HUDEP-2 (cell line): ENCODE measurements around the gene ZNRF3.
"Not testable (repeated sequence)": the region's sequence is repeated elsewhere in the genome, so short reads cannot be mapped to it uniquely, and the experiment has no call there.

ENCODE experiments used
- DNase-seq, 76 experiments: peaks; one replicate each; lab custom pipeline; 2025; ENCODE audit not compliant: unreplicated experiment in 76 of 76; lab: John Stamatoyannopoulos, UW

Gene ZNRF3

GRCh38 chr22:28883917-28884746 is 760 bp downstream of the ZNRF3 start:
- DNase-seq: peak in 5 of 76 experiments; percentile 5 to 33 (median 30)

DNA sequence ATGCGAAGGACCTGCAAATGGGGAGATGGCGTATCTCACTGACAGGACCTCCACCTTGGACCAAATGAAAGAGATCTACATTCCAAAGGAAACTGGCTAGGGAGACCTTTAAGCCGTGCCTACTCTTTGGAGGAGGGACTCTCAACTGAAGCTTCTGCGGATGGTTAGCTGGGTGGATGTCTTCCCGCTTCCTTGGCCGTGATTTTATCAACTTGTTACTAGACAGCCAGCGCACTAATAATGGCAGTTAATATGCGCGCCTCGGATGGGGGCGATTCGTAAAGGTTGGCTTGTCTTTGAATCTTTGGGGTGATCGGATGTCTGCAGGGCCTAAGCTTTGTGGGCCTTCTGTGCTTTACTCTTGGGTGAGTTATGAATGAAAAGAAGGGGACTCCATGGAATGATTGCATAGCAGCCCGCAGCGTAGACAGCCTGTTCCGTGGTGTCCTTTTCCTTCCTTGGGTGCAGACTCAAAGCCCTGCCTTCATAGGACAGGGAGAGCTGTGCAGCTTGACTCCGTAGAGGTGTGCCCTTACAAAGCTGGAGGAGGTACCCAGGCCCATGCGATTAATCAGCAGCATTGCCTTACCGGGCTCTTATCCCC is 1.5 kb downstream of the ZNRF3 start:
- peak in 3 of 76 experiments; percentile 5 to 38 (median 18) for DNase-seq

DNA sequence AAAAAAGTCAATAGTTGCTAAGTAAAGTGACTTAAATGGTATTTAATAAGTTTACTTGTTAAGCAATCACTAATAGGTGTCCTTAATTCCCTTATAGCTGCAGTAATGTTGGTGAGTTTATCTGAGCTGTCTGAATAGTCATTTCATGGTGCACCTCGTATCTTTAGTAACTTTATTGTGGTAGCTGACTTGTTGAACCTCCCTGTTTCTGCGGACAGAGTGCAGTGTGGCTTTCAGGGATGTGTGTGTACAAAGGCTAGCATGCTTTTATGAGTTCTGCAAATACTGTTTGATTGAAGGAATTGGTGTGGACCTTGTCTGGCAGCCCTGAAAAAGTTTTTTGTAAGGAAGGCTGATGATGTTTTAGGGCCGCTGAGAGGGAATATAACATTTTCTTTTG is 2.6 kb downstream of the ZNRF3 start:
- peak in 1 of 76 experiments; percentile 20 for DNase-seq

DNA sequence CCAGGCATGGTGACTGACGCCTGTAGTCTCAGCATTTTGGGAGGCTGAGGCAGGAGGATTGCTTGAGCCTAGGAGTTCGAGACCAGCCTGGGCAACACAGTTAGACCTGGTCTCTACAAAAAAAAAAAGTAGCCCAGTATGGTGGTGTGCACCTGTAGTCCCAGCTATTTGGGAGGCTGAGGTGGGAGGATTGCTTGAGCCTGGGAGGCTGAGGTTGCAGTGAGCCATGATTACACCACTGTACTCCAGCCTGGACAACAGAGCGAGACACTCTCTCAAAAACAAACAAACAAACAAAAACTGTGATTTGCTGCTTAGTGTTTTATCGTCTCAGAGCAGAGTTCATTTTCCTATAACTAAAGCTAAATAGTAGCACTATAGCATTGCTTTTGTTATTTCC is 3.3 kb downstream of the ZNRF3 start:
- DNase-seq: not testable (repeated sequence)

- no peak for DNase-seq
Observed at GRCh38 chr22:28887725-28888459, 4.5 kb downstream of the ZNRF3 start.

DNA sequence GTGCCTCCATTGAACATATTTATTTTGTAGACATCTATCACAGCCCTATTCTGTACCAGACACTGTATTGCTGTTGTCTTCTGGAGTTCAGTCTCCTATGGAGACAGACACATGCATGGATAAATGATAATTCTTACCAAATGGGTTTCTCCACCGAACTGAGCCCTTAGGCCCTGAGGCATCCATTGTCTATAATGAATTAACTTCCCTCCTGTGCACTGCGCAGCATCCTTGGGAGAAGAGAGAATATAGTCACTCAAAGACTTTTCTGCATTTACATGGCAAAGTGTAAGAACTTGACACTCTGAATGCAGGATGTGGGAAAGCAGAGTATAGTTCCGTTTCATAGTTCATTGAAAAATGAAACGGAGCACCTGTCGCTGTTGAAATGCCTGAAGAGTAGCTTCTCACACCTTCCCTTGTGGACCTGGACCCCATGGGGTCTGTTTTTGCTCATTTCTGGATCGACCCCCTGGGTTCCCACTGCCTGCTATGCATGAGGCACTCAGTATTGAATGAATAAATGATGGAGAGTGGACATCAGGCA is 6.2 kb downstream of the ZNRF3 start:
- DNase-seq: no peak

GRCh38 chr22:28891156-28891733 is 7.9 kb downstream of the ZNRF3 start:
- no peak for DNase-seq

GRCh38 chr22:28892175-28892731 is 8.9 kb downstream of the ZNRF3 start:
- no peak for DNase-seq

- DNase-seq: peak in 1 of 76 experiments; percentile 3
Observed at GRCh38 chr22:28893810-28894209, 10.4 kb downstream of the ZNRF3 start.

DNA sequence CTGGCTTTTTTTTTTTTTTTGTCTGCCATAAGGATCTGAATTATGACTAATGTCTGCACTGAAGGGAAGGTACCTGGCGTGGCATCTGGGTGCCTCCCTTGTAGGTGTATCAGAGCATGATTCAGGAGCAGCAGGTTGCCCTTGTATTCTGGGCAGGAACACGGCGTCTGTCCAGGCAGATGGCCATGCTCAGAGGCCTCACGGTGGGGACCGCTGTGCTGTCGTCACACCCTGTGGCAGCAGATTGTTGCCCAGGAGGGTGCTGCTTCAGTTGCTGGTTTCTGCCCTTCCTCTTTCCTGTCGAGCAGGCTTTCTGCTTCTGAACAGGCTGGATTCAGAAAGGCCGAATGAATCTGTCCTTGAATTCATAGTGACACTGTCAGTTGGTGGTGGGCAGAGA is 11.0 kb downstream of the ZNRF3 start:
- peak in 3 of 76 experiments; percentile 5 to 10 (median 8) for DNase-seq

DNA sequence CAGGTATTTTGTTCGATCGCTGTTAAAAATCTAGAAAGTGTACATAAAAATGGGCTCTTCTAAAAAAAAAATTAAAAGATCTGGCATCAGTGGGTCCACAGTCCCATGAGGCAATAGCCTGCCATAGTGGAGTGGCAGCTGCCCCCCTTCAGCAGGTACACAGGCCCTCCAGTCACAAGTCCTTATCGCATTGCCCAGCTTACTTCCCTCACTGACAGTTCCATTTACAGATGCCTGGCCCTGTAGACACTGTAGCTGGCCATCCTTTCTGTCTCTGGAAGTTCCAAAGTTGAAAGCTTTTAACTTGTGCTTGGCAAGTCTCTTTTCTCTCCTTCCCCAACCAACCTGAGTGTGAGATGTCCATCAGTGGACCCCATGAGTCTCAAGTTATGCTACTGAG is 11.4 kb downstream of the ZNRF3 start:
- no peak for DNase-seq

DNA sequence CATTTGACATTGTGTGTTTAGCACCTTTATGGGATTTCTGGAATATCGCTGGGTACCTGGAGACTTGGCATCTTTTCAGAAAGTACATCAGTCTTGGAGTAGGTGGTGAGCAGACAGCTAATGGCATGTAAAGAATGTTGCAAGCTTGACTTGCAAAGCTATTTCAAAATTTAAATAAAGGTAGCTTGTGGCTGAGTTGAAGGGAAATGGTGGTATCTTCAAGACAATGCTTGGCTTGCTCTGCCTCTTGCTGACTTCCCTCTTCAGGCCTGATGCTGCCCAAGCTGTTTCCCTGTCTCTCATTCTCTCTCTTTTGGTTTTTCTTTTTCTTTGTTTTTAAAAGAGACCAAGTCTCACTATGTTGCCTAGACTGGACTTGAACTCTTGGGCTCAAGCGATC is 13.2 kb downstream of the ZNRF3 start:
- no peak for DNase-seq

DNA sequence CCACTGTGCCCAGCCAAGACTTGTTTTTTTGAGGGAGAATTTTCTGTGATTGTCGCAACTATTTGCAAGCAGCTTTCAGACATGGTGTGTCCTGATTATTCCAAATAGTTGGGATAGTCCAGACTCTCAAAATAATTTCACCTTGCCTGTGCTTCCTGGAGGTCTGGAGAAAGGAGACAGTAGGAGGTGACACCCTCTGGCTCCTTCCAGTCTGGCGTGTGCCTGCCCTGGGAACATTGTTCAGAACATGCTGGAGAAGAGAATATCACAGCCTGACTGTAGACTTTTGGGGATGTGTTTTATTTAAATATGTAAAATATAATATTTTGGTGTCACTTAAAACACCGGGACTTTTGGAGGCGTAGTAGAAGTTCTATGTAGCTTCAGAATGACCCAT is 14.9 kb downstream of the ZNRF3 start:
- DNase-seq: no peak

DNA sequence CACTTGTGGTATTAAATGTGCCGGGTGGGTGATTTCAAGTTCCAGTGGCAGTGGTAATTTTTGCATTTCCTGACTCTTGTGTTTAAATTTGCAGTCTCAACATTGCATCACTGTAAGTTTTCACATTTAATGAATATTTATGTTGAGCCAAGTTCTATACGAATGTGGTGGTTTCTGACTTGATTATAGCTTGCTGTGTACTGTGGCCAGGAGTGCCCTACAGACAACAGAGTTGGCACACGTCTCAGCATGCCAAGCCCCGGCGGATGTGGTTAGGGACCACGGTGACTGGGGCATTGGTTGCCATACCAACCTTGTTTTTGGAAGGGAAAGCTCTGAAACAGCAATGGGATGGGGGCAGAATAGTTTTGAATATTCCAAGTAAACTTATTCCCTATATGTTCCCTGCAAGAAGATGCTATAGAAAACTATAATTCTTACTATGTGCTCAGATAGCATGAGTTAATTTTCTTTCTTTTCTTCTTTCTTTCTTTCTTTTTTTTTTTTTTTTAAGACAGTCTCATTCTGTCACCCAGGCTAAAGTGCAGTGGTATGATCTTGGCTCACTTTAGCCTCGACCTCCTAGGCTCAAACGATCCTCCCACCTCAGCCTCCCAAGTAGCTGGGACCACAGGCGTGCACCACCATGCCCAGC is 16.0 kb downstream of the ZNRF3 start:
- DNase-seq: no peak

DNA sequence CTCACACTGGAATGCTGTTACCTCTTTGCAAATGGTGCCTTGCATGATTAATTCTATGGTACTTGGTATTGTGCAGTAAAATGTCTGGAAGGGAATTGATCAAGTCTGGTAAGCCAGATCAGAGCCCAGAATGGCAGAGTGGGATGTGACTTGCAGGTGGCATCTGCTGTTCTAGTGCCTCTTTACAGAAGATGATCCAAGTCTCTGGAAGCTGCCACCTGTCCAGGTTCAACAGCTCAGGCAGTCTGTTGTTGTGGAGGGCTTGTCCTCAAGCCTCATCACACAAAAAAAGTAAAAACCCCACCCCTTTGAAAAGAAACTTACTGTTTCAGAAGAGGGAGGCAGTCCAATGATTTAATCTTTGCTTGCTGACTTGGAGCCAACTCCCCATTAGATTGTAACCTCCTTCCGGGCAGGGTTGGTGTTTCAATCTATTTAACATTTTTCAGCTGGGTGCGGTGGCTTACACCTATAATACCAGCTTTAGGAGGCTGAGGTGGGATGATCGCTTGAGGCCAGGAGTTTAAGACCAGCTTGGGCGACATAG is 17.1 kb downstream of the ZNRF3 start:
- DNase-seq: peak in 1 of 76 experiments; percentile 24

GRCh38 chr22:28902490-28902889 is 19.1 kb downstream of the ZNRF3 start:
- no peak for DNase-seq

- no peak for DNase-seq
Observed at GRCh38 chr22:28903080-28903479, 19.7 kb downstream of the ZNRF3 start.

DNA sequence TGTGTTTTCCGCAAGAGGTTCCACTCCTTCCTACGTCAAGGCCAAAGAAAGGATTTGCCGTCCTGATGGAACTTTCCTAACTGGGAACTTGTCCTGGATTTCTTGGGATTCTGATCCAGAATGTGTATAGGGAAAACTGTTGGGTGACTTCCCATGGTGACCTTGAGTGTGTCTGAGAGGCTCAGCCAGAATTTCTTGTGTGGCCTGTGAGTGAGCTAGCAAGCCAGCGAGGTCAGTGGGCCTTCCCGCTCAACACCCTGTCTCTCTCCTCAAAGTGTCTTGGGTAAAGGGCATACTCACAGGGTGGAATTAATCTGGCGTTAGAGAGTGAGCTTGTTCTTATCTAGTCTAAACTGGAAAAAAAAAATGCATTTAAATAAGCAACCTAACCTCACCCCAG is 20.4 kb downstream of the ZNRF3 start:
- no peak for DNase-seq

DNA sequence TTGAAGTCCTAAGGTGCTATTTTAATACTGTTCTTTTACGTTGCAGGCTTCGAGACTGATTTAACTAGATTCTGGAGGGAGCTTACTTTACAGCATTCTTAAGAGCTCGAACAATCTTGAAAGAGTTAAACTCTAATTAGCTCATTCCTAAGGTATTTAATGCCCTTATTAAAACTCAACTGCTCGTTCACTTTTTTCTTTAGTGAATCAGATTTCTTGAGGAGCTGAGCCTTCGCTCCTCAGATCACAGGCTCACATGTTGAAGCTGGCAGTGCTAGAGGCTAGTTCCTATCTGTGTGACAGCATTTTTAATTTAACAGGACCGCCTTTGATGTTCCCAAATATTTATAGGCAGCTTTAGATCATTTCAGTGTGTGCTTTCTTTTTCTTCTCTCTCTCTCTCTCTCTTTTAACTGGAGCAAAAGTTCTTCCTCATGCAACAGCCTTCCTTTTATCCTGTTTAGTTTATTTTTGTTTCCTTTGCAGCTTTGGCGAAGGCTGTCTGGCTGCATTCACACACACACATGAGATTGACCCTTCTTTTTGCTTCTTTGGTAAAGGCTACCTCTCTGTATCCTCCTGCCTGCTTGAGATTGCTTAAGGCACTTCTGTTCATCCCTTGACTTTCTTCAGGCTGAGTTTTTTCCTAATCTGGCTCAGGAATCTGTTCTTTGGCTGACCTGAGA is 21.0 kb downstream of the ZNRF3 start:
- no peak for DNase-seq
